ENCODE results near the gene SUMF1. TPM values are rescaled to one million over a fixed set of nuclear protein-coding genes. Genes with fewer than 3 reads are reported as not detected.

SUMF1 gene
- total RNA-seq, 5 donors from 2014 or later (not counting 1 experiment from before 2014, with no cell fraction given): 15.5 to 20.8 (median 17.2) TPM

DNA sequence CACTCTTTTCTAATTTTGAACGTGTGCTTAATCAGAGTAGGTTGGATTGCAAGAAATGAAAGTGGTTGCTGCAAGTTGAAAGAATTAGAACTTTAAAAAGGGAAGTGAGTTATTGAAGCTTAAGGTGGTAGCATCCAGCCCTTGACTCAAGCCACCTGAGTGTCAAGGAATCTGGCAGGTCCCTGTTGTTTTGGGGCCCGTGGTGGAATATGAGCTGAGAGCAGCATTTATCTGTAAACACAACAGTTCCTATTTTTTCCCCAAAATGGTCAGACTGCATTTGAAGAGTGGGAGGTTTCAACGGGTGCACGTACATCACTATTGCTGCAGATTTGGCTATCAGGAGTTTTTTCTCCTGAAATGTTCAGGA, 27.8 kb upstream of the SUMF1 start:
- H3K4me1 ChIP-seq (ENCODE audit: control insufficient read depth in 1 of 2, extremely low read depth in 1 of 2, insufficient read depth in 2 of 2, low read length in 2 of 2): peaks cover 16 to 30% of the 10 kb centered on the region in 2 experiments
- Mint-ChIP-seq H3K4me3 (peak overlapping the region; percentile 97 to 98 (median 97)), H3K36me3 (peaks cover 15% of the 10 kb centered on the region), H3K4me1 (peaks cover 44 to 65% (median 49%) of the 10 kb centered on the region in 3 donors), H3K27me3 (peaks cover 0 to 3% of the 10 kb centered on the region in 2 donors), H3K27ac (peak overlapping the region; percentile 90 to 94), H3K9me3 (no peaks in the 10 kb centered on the region)
- no CpG with 5 or more reads among the region's 4 CpGs for WGBS (ENCODE audit: insufficient coverage)
- no peak for DNase-seq
- peak overlapping the region; percentile 64 for H3K27ac ChIP-seq (ENCODE audit: low read length)
- no peaks in the 10 kb centered on the region for H3K9me3 ChIP-seq
- peaks cover 0 to 3% of the 10 kb centered on the region in 2 donors for H3K36me3 ChIP-seq (ENCODE audit: control insufficient read depth in 2 of 2, extremely low read depth in 1 of 2, insufficient read depth in 1 of 2, low read length in 1 of 2)
- POLR2A ChIA-PET: interaction anchor here (0.6 to 3.5 kb wide), 4 partner anchors 20 to 512 kb away, joined by 3 to 35 read pairs (median 6); partner anchors contain the start of gene SUMF1 (in 1 of the 2)
- H3K4me3 ChIP-seq (ENCODE audit: control insufficient read depth in 1 of 2, extremely low read depth in 1 of 2, low read length in 1 of 2): peak overlapping the region; percentile 83 to 88
- H3K27me3 ChIP-seq (replicated peaks in 1 of 2; ENCODE audit: control insufficient read depth in 2 of 2, extremely low read depth in 1 of 2, insufficient read depth in 2 of 2, low read length in 1 of 2): no peaks in the 10 kb centered on the region
- CTCF ChIA-PET: interaction anchor here (1.0 to 4.1 kb wide), 8 partner anchors 10 to 144 kb away, joined by 3 to 49 read pairs (median 3); partner anchors contain the start of gene SUMF1 (in 1 of the 2)
- ATAC-seq (replicated peaks in 1 of 4): no peak

GRCh38 chr3:4493941-4494894, 27.1 kb upstream of the SUMF1 start:
- Mint-ChIP-seq H3K4me3 (peak overlapping the region; percentile 97 to 98 (median 97)), H3K27ac (peak overlapping the region; percentile 90 to 94), H3K36me3 (peaks cover 13% of the 10 kb centered on the region), H3K27me3 (peaks cover 0 to 3% of the 10 kb centered on the region in 2 donors), H3K4me1 (peaks cover 43 to 65% (median 48%) of the 10 kb centered on the region in 3 donors), H3K9me3 (no peaks in the 10 kb centered on the region)
- Histone ChIP-seq H3K27me3 (replicated peaks in 1 of 2; ENCODE audit: control insufficient read depth in 2 of 2, extremely low read depth in 1 of 2, insufficient read depth in 2 of 2, low read length in 1 of 2) (no peaks in the 10 kb centered on the region), H3K9me3 (no peaks in the 10 kb centered on the region), H3K36me3 (ENCODE audit: control insufficient read depth in 2 of 2, extremely low read depth in 1 of 2, insufficient read depth in 1 of 2, low read length in 1 of 2) (no peaks in the 10 kb centered on the region), H3K4me1 (ENCODE audit: control insufficient read depth in 1 of 2, extremely low read depth in 1 of 2, insufficient read depth in 2 of 2, low read length in 2 of 2) (peaks cover 16 to 30% of the 10 kb centered on the region in 2 experiments), H3K4me3 (ENCODE audit: control insufficient read depth in 1 of 2, extremely low read depth in 1 of 2, low read length in 1 of 2) (peak overlapping the region; percentile 83 to 88), H3K27ac (ENCODE audit: low read length) (peak overlapping the region; percentile 64)
- ChIA-PET CTCF (interaction anchor here (0.6 to 4.1 kb wide), 12 partner anchors 12 to 143 kb away, joined by 3 to 49 read pairs (median 4); partner anchors contain the start of gene SUMF1 (in 1 of the 2)), POLR2A (interaction anchor here (0.5 to 3.5 kb wide), 16 partner anchors 10 to 481 kb away, joined by 3 to 35 read pairs (median 4); partner anchors contain the start of gene SUMF1 (in 2 of the 2))
- 0% methylated on average over 20 of the region's 28 CpGs for WGBS (ENCODE audit: insufficient coverage)
- DNase-seq (peak in 3 of 35 experiments; percentile 3 to 18 (median 16)), ATAC-seq (replicated peaks in 1 of 4) (no peak)

DNA sequence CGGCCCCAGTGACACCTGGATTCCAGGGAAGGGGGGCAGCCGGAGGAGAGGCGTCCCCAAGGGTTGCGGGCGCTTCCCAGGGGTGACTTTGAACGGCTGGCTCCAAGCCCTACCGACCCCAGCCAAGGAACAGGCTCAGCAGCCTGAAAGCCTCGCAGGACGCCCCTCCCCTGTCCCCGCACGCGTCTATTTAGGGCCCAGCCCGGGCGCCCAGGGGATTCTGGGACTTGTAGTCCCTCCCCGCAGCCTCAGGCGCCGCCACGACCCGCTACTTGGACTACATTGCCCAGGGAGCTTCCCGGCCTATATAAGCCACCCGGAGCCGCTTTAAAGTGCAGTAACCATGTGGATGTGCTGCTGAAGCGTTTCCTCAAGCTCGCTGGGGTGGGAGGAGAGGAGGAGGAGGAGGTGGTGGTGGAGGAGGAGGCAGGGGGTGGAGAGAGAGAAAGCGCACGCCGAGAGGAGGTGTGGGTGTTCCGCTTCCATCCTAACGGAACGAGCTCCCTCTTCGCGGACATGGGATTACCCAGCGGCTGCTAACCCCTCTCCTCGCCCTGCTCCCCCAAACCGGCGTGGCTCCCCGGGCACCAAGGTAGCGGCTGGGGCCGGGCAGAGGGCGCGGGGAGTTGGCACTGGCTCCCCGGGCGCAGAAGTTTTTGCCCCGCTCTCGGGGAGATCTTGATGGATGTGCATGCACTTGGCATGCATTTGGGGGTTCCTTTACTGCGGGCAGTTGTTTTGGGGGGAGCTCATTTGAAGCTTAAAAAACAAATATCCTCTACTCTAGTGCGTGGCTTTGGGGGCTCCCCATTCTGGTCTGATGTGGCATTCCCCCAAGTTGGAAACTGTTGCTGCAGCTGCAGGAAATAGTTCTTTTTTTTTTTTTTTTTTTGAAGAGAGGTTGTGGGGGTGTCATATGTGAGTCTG, 26.2 kb upstream of the SUMF1 start, which contains the start of gene ITPR1:
Gene ITPR1, plus strand, starts transcription at position 335 of the 927 bp plus-strand sequence. CDS start 23,144 bp downstream, outside the sequence.
- Mint-ChIP-seq H3K27ac (peak within 1 kb of the TSS; percentile 90 to 94), H3K36me3 (peaks cover 12% of the 10 kb centered on the region), H3K4me1 (peaks cover 43 to 61% (median 47%) of the 10 kb centered on the region in 3 donors), H3K9me3 (no peaks in the 10 kb centered on the region), H3K27me3 (peaks cover 0 to 3% of the 10 kb centered on the region in 2 donors), H3K4me3 (peak within 1 kb of the TSS; percentile 97 to 98 (median 97))
- POLR2A ChIA-PET: interaction anchor here (0.5 to 3.5 kb wide), 26 partner anchors 11 to 1432 kb away, joined by 3 to 35 read pairs (median 5); partner anchors contain the start of genes SUMF1 (in 2 of the 2) and ARL8B (in 1 of the 2)
- Histone ChIP-seq H3K27ac (ENCODE audit: low read length) (peak within 1 kb of the TSS; percentile 64), H3K36me3 (ENCODE audit: control insufficient read depth in 2 of 2, extremely low read depth in 1 of 2, insufficient read depth in 1 of 2, low read length in 1 of 2) (no peaks in the 10 kb centered on the region), H3K4me3 (ENCODE audit: control insufficient read depth in 1 of 2, extremely low read depth in 1 of 2, low read length in 1 of 2) (peak within 1 kb of the TSS; percentile 83 to 88), H3K9me3 (no peaks in the 10 kb centered on the region), H3K4me1 (ENCODE audit: control insufficient read depth in 1 of 2, extremely low read depth in 1 of 2, insufficient read depth in 2 of 2, low read length in 2 of 2) (peaks cover 16 to 30% of the 10 kb centered on the region in 2 experiments), H3K27me3 (replicated peaks in 1 of 2; ENCODE audit: control insufficient read depth in 2 of 2, extremely low read depth in 1 of 2, insufficient read depth in 2 of 2, low read length in 1 of 2) (no peaks in the 10 kb centered on the region)
- CTCF ChIA-PET: interaction anchor here (0.5 to 4.1 kb wide), 21 partner anchors 12 to 1476 kb away, joined by 3 to 49 read pairs (median 6); partner anchors contain the start of gene SUMF1 (in 1 of the 2)
- DNase-seq (peak; percentile 94 to 99 (median 98)), ATAC-seq (replicated peaks in 1 of 4) (peak; percentile 86 to 94 (median 90))
- under 1% methylated on average over 30 of the region's 47 CpGs for WGBS (ENCODE audit: insufficient coverage)

- Mint-ChIP-seq H3K9me3 (no peaks in the 10 kb centered on the region), H3K36me3 (peaks cover 5% of the 10 kb centered on the region), H3K27ac (peak overlapping the region; percentile 76 to 94), H3K4me1 (peaks cover 38 to 53% (median 42%) of the 10 kb centered on the region in 3 donors), H3K4me3 (peak overlapping the region; percentile 97 to 98 (median 97)), H3K27me3 (peaks cover 0 to 3% of the 10 kb centered on the region in 2 donors)
- Histone ChIP-seq H3K4me1 (ENCODE audit: control insufficient read depth in 1 of 2, extremely low read depth in 1 of 2, insufficient read depth in 2 of 2, low read length in 2 of 2) (peaks cover 16 to 30% of the 10 kb centered on the region in 2 experiments), H3K27me3 (replicated peaks in 1 of 2; ENCODE audit: control insufficient read depth in 2 of 2, extremely low read depth in 1 of 2, insufficient read depth in 2 of 2, low read length in 1 of 2) (no peaks in the 10 kb centered on the region), H3K9me3 (no peaks in the 10 kb centered on the region), H3K4me3 (ENCODE audit: control insufficient read depth in 1 of 2, extremely low read depth in 1 of 2, low read length in 1 of 2) (peak overlapping the region; percentile 75 to 88), H3K27ac (ENCODE audit: low read length) (peak overlapping the region; percentile 29), H3K36me3 (ENCODE audit: control insufficient read depth in 2 of 2, extremely low read depth in 1 of 2, insufficient read depth in 1 of 2, low read length in 1 of 2) (no peaks in the 10 kb centered on the region)
- ChIA-PET POLR2A (interaction anchor here (0.6 to 3.5 kb wide), 17 partner anchors 11 to 1431 kb away, joined by 3 to 35 read pairs (median 7); partner anchors contain the start of genes ARL8B (in 1 of the 2) and SUMF1 (in 1 of the 2)), CTCF (interaction anchor here (0.6 to 4.1 kb wide), 18 partner anchors 13 to 1475 kb away, joined by 3 to 49 read pairs (median 6); partner anchors contain the start of gene SUMF1 (in 1 of the 2))
- under 1% methylated on average over 36 of the region's 43 CpGs for WGBS (ENCODE audit: insufficient coverage)
- DNase-seq (peak in 32 of 35 experiments; percentile 7 to 76 (median 31)), ATAC-seq (replicated peaks in 1 of 4) (peak; percentile 21 to 50 (median 42))
Observed at GRCh38 chr3:4492208-4493013, 25.3 kb upstream of the SUMF1 start.

GRCh38 chr3:4491855-4492207, 24.8 kb upstream of the SUMF1 start:
- peaks cover 0 to 3% of the 10 kb centered on the region in 2 donors for H3K27me3 Mint-ChIP-seq
- POLR2A ChIA-PET: no interaction called here
- H3K4me1 Mint-ChIP-seq: peaks cover 34 to 48% (median 40%) of the 10 kb centered on the region in 3 donors
- Histone ChIP-seq H3K27ac (ENCODE audit: low read length) (no peak overlapping the region), H3K4me1 (ENCODE audit: control insufficient read depth in 1 of 2, extremely low read depth in 1 of 2, insufficient read depth in 2 of 2, low read length in 2 of 2) (peaks cover 16 to 30% of the 10 kb centered on the region in 2 experiments), H3K9me3 (no peaks in the 10 kb centered on the region), H3K4me3 (ENCODE audit: control insufficient read depth in 1 of 2, extremely low read depth in 1 of 2, low read length in 1 of 2) (peak overlapping the region; percentile 75 to 88), H3K36me3 (ENCODE audit: control insufficient read depth in 2 of 2, extremely low read depth in 1 of 2, insufficient read depth in 1 of 2, low read length in 1 of 2) (no peaks in the 10 kb centered on the region), H3K27me3 (replicated peaks in 1 of 2; ENCODE audit: control insufficient read depth in 2 of 2, extremely low read depth in 1 of 2, insufficient read depth in 2 of 2, low read length in 1 of 2) (no peaks in the 10 kb centered on the region)
- H3K4me3 Mint-ChIP-seq: peak overlapping the region; percentile 97 to 98 (median 97)
- H3K27ac Mint-ChIP-seq: no peak overlapping the region
- DNase-seq (no peak), ATAC-seq (replicated peaks in 1 of 4) (no peak)
- WGBS (ENCODE audit: insufficient coverage): 67% methylated on average over 1 of the region's 5 CpGs
- H3K9me3 Mint-ChIP-seq: no peaks in the 10 kb centered on the region
- CTCF ChIA-PET: interaction anchor here in 1 of 2 donors (1.4 to 4.1 kb wide), 3 partner anchors 27 to 30 kb away, joined by 3 to 49 read pairs (median 10); no protein-coding TSS in a partner anchor
- peaks cover 5% of the 10 kb centered on the region for H3K36me3 Mint-ChIP-seq

Measured in T-cell (primary cell).